Activated CD8-positive, alpha-beta T cell treated with anti-CD3 and anti-CD28 coated beads, Interleukin-2, amount 10 ng/mL, durations not matched to agents 7 days and 5 days (primary cell): ENCODE data around the gene A2M. TPM values are rescaled to one million over a fixed set of nuclear protein-coding genes. Genes with fewer than 3 reads are reported as not detected.

Experiments used
- ATAC-seq: fragments of 150-1000 bp; cut with Tn5 transposase; one replicate; pipeline ENCODE4 v1.10.0; 2021; ENCODE audit warnings: moderate library complexity
- CTCF ChIA-PET: fragments of 350-600 bp; sonication (Branson Sonifier 250); formaldehyde crosslinking; loops from one replicate; lab custom pipeline; 2021; ENCODE audit warnings: antibody characterized with exemption; lab: Charles Lee
- POLR2A ChIA-PET: fragments of 350-600 bp; sonication (Branson Sonifier 250); formaldehyde crosslinking; loops from one replicate; lab custom pipeline; 2021; ENCODE audit warnings: antibody characterized with exemption; lab: Charles Lee
- DNase-seq: peaks from one replicate; pipeline ENCODE4 v3.0.0-alpha.2; 2020
- H3K27ac Mint-ChIP-seq: one replicate; pipeline ENCODE4 v1.8.0; 2021; ENCODE audit warnings: mild to moderate bottlenecking, mixed read lengths
- H3K27me3 Mint-ChIP-seq: one replicate; pipeline ENCODE4 v1.8.0; 2021; ENCODE audit warnings: low read depth, mixed read lengths
- H3K36me3 Mint-ChIP-seq: one replicate; pipeline ENCODE4 v1.8.0; 2021; ENCODE audit warnings: low read depth, mixed read lengths
- H3K4me1 Mint-ChIP-seq: one replicate; pipeline ENCODE4 v1.8.0; 2021; ENCODE audit warnings: low read depth, mixed read lengths
- H3K4me3 Mint-ChIP-seq: one replicate; pipeline ENCODE4 v1.8.0; 2021; ENCODE audit warnings: mild to moderate bottlenecking, mixed read lengths
- H3K9me3 Mint-ChIP-seq: one replicate; pipeline ENCODE4 v1.8.0; 2022; ENCODE audit warnings: mixed read lengths; ENCODE audit not compliant: insufficient read depth
- total RNA-seq, 2 experiments: library from RNA; stranded (reverse); gene quantifications; one replicate each; pipeline ENCODE4 v1.2.3, GENCODE V29; 2021

A2M gene
- total RNA-seq, 2 experiments from 2014 or later, result not detected

GRCh38 chr12:9091891-9092598 is 23.7 kb downstream of the A2M start:
- Mint-ChIP-seq H3K27ac (no peak overlapping the region), H3K36me3 (no peaks in the 10 kb centered on the region), H3K4me1 (no peaks in the 10 kb centered on the region), H3K27me3 (peaks cover 4% of the 10 kb centered on the region), H3K4me3 (no peak overlapping the region), H3K9me3 (no peaks in the 10 kb centered on the region)
- ChIA-PET POLR2A (no interaction called here), CTCF (no interaction called here)
- DNase-seq, result no peak
- ATAC-seq, result no peak

GRCh38 chr12:9090220-9090619 is 25.5 kb downstream of the A2M start:
- ChIA-PET POLR2A (no interaction called here), CTCF (no interaction called here)
- no peak for DNase-seq
- ATAC-seq, result no peak
- no peak overlapping the region for H3K27ac Mint-ChIP-seq
- H3K4me1 Mint-ChIP-seq, result no peaks in the 10 kb centered on the region
- no peaks in the 10 kb centered on the region for H3K36me3 Mint-ChIP-seq
- H3K9me3 Mint-ChIP-seq, result peaks cover 2% of the 10 kb centered on the region
- H3K27me3 Mint-ChIP-seq, result peaks cover 8% of the 10 kb centered on the region
- H3K4me3 Mint-ChIP-seq, result no peak overlapping the region

GRCh38 chr12:9087087-9087835 is 28.5 kb downstream of the A2M start:
- Mint-ChIP-seq H3K36me3 (peaks cover 2% of the 10 kb centered on the region), H3K9me3 (peaks cover 16% of the 10 kb centered on the region), H3K27me3 (peaks cover 11% of the 10 kb centered on the region), H3K4me1 (no peaks in the 10 kb centered on the region), H3K27ac (no peak overlapping the region), H3K4me3 (no peak overlapping the region)
- DNase-seq (no peak), ATAC-seq (no peak)
- ChIA-PET POLR2A (interaction anchor here (0.6 kb wide), 1 partner anchor 922 kb away, joined by 3 read pairs; no protein-coding TSS in a partner anchor), CTCF (interaction anchor here (1.1 to 1.2 kb wide), 2 partner anchors 8 to 23 kb away, joined by 3 read pairs; no protein-coding TSS in a partner anchor)

- ChIA-PET POLR2A (interaction anchor here (0.6 kb wide), 1 partner anchor 236 kb away, joined by 3 read pairs; no protein-coding TSS in a partner anchor), CTCF (interaction anchor here (0.5 to 1.7 kb wide), 3 partner anchors 9 to 282 kb away, joined by 3 to 4 read pairs (median 3); no protein-coding TSS in a partner anchor)
- H3K9me3 Mint-ChIP-seq, result peaks cover 16% of the 10 kb centered on the region
- no peak for ATAC-seq
- no peaks in the 10 kb centered on the region for H3K4me1 Mint-ChIP-seq
- H3K4me3 Mint-ChIP-seq, result no peak overlapping the region
- no peak for DNase-seq
- no peak overlapping the region for H3K27ac Mint-ChIP-seq
- H3K36me3 Mint-ChIP-seq, result peaks cover 2% of the 10 kb centered on the region
- peaks cover 11% of the 10 kb centered on the region for H3K27me3 Mint-ChIP-seq
Measured at GRCh38 chr12:9086087-9086486, 29.6 kb downstream of the A2M start.

GRCh38 chr12:9084417-9084816 is 31.3 kb downstream of the A2M start:
- ChIA-PET CTCF (interaction anchor here (1.4 to 1.7 kb wide), 3 partner anchors 21 to 540 kb away, joined by 3 to 4 read pairs (median 3); no protein-coding TSS in a partner anchor), POLR2A (no interaction called here)
- peaks cover 16% of the 10 kb centered on the region for H3K9me3 Mint-ChIP-seq
- DNase-seq (no peak), ATAC-seq (no peak)
- peaks cover 2% of the 10 kb centered on the region for H3K36me3 Mint-ChIP-seq
- no peak overlapping the region for H3K27ac Mint-ChIP-seq
- H3K4me1 Mint-ChIP-seq, result no peaks in the 10 kb centered on the region
- no peak overlapping the region for H3K4me3 Mint-ChIP-seq
- peaks cover 11% of the 10 kb centered on the region for H3K27me3 Mint-ChIP-seq

- H3K4me3 Mint-ChIP-seq, result no peak overlapping the region
- peaks cover 16% of the 10 kb centered on the region for H3K9me3 Mint-ChIP-seq
- no peak overlapping the region for H3K27ac Mint-ChIP-seq
- no peaks in the 10 kb centered on the region for H3K4me1 Mint-ChIP-seq
- ATAC-seq, result no peak
- peaks cover 2% of the 10 kb centered on the region for H3K36me3 Mint-ChIP-seq
- POLR2A ChIA-PET, result no interaction called here
- CTCF ChIA-PET, result interaction anchor here (1.4 to 1.6 kb wide), 2 partner anchors 34 to 539 kb away, joined by 3 read pairs; no protein-coding TSS in a partner anchor
- peaks cover 11% of the 10 kb centered on the region for H3K27me3 Mint-ChIP-seq
- DNase-seq, result no peak
Measured at GRCh38 chr12:9083793-9084192, 31.9 kb downstream of the A2M start.

GRCh38 chr12:9081667-9082427 is 33.9 kb downstream of the A2M start:
- peaks cover 9% of the 10 kb centered on the region for H3K27me3 Mint-ChIP-seq
- POLR2A ChIA-PET, result no interaction called here
- peaks cover 16% of the 10 kb centered on the region for H3K9me3 Mint-ChIP-seq
- DNase-seq (no peak), ATAC-seq (no peak)
- no peaks in the 10 kb centered on the region for H3K4me1 Mint-ChIP-seq
- H3K36me3 Mint-ChIP-seq, result peaks cover 2% of the 10 kb centered on the region
- no peak overlapping the region for H3K27ac Mint-ChIP-seq
- CTCF ChIA-PET, result no interaction called here
- no peak overlapping the region for H3K4me3 Mint-ChIP-seq

- POLR2A ChIA-PET, result no interaction called here
- ATAC-seq, result no peak
- no peak for DNase-seq
- Mint-ChIP-seq H3K36me3 (peaks cover 2% of the 10 kb centered on the region), H3K4me1 (no peaks in the 10 kb centered on the region), H3K9me3 (peaks cover 12% of the 10 kb centered on the region), H3K27me3 (peaks cover 8% of the 10 kb centered on the region), H3K27ac (no peak overlapping the region), H3K4me3 (no peak overlapping the region)
- CTCF ChIA-PET, result interaction anchor here (2.4 kb wide), 1 partner anchor 16 kb away, joined by 14 read pairs; no protein-coding TSS in a partner anchor
Measured at GRCh38 chr12:9079883-9080675, 35.6 kb downstream of the A2M start.

GRCh38 chr12:9079082-9079481 is 36.6 kb downstream of the A2M start:
- DNase-seq (no peak), ATAC-seq (no peak)
- CTCF ChIA-PET, result interaction anchor here (2.4 kb wide), 1 partner anchor 15 kb away, joined by 14 read pairs; no protein-coding TSS in a partner anchor
- Mint-ChIP-seq H3K27ac (no peak overlapping the region), H3K27me3 (peaks cover 8% of the 10 kb centered on the region), H3K36me3 (peaks cover 2% of the 10 kb centered on the region), H3K4me3 (no peak overlapping the region), H3K9me3 (peaks cover 11% of the 10 kb centered on the region), H3K4me1 (no peaks in the 10 kb centered on the region)
- POLR2A ChIA-PET, result no interaction called here

GRCh38 chr12:9077152-9078031 is 38.3 kb downstream of the A2M start:
- Mint-ChIP-seq H3K36me3 (no peaks in the 10 kb centered on the region), H3K4me3 (no peak overlapping the region), H3K27me3 (peaks cover 8% of the 10 kb centered on the region), H3K27ac (no peak overlapping the region), H3K9me3 (peaks cover 2% of the 10 kb centered on the region), H3K4me1 (no peaks in the 10 kb centered on the region)
- ChIA-PET CTCF (no interaction called here), POLR2A (no interaction called here)
- DNase-seq (no peak), ATAC-seq (no peak)
